HepG2 (cell line): ENCODE data around the gene WDR37. TPM values are rescaled to one million over a fixed set of nuclear protein-coding genes. Genes with fewer than 3 reads are reported as not detected.
A peak's percentile ranks its signal among the peaks of the same experiment; 100 is the strongest.

Source experiments
- ATAC-seq: fragments of 200-7000 bp; cut with Tn5 transposase; 3 replicates; pipeline ENCODE4 v1.9.1; 2020; ENCODE audit warnings: mild to moderate bottlenecking, moderate library complexity
- BruUV-seq: library from RNA; stranded (reverse); fragments of 400-500 nt; replicated peaks from 2 replicates; lab custom pipeline; 2021; lab: Mats Ljungman, UMichigan
- CTCF ChIA-PET: fragments of 300-600 bp; formaldehyde crosslinking; extraction: SDS; loops from one replicate; lab custom pipeline; 2021; ENCODE audit warnings: low total read pairs, inconsistent platforms, low intra/inter-chr PET ratio; lab: Yijun Ruan, JAX
- POLR2A ChIA-PET: fragments of 350-600 bp; sonication (Branson Sonifier 250); formaldehyde crosslinking; loops from one replicate; lab custom pipeline; 2020; ENCODE audit warnings: antibody characterized with exemption, inconsistent platforms; lab: Yijun Ruan, JAX
- DNase-seq: peaks from one replicate; pipeline ENCODE4 v3.0.0-alpha.2; 2015; ENCODE audit warnings: low spot score
- FAIRE-seq: peaks from 3 replicates; lab custom pipeline; 2011; peaks lifted over from hg19 to GRCh38; lab: Jason Lieb, UNC
- H2AFZ ChIP-seq: one replicate; pipeline ENCODE4 v1.6.1; 2011; ENCODE audit warnings: low read length, inconsistent platforms
- H3K27ac ChIP-seq: fragments of 300-600 bp; 3 replicates; pipeline ENCODE4 v1.8.0; 2011; ENCODE audit warnings: mixed run types, mild to moderate bottlenecking, mixed read lengths, low read length, inconsistent platforms; ENCODE audit not compliant: insufficient read depth; ENCODE audit errors: extremely low read length
- H3K27me3 ChIP-seq, 2 experiments: fragments of 200-600 bp in 1 of 2; 2 replicates in 1 of 2; 3 replicates in 1 of 2; pipeline versions ENCODE4 v1.6.0 to v1.8.0; 2011; ENCODE audit warnings: low read length in 2 of 2, mild to moderate bottlenecking in 2 of 2, moderate library complexity in 2 of 2, inconsistent platforms in 1 of 2; ENCODE audit not compliant: insufficient read depth in 2 of 2, control insufficient read depth in 1 of 2
- H3K36me3 ChIP-seq, 2 experiments: fragments of 200-600 bp in 1 of 2; replicated peaks in 1 of 2; 2 replicates in 1 of 2; 3 replicates in 1 of 2; pipeline versions ENCODE4 v1.5.1 to v1.8.0; 2011; ENCODE audit warnings: low read length in 2 of 2, inconsistent platforms in 1 of 2; ENCODE audit not compliant: insufficient read depth in 2 of 2, control insufficient read depth in 1 of 2
- H3K4me1 ChIP-seq: 2 replicates; pipeline ENCODE4 v1.5.1; 2012; ENCODE audit warnings: low read length, inconsistent platforms; ENCODE audit not compliant: insufficient read depth
- H3K4me2 ChIP-seq: 2 replicates; pipeline ENCODE4 v1.6.0; 2011; ENCODE audit warnings: low read depth, low read length, inconsistent platforms
- H3K4me3 ChIP-seq, 3 experiments: fragments of 200-600 bp in 1 of 3; sonication (generic), shearing (Covaris generic) in 1 of 3; replicated peaks in 1 of 3; 2 replicates each; pipeline ENCODE4 v1.5.1; 2011 to 2016; ENCODE audit warnings: low read length in 3 of 3, inconsistent platforms in 2 of 3, low read depth in 2 of 3, mild to moderate bottlenecking in 2 of 3, control low read depth in 1 of 3, mixed read lengths in 1 of 3; ENCODE audit not compliant: insufficient read depth in 1 of 3
- H3K79me2 ChIP-seq: one replicate; pipeline ENCODE4 v1.6.1; 2011; ENCODE audit warnings: low read length, inconsistent platforms; ENCODE audit not compliant: insufficient read depth
- H3K9ac ChIP-seq: 2 replicates; pipeline ENCODE4 v1.6.0; 2011; ENCODE audit warnings: mild to moderate bottlenecking, low read depth, low read length, inconsistent platforms; ENCODE audit not compliant: insufficient read depth
- H3K9me3 ChIP-seq: 2 replicates; pipeline ENCODE4 v1.5.1; 2012; ENCODE audit warnings: mild to moderate bottlenecking, low read length
- H4K20me1 ChIP-seq: 2 replicates; pipeline ENCODE4 v1.6.0; 2011; ENCODE audit warnings: inconsistent platforms, mild to moderate bottlenecking, low read length, moderate library complexity; ENCODE audit not compliant: insufficient read depth
- CHD4 ChIP-seq: fragments of 200-600 bp; sonication (generic); IDR thresholded peaks from 2 replicates; pipeline ENCODE4 v1.7.0; 2017; ENCODE audit warnings: mild to moderate bottlenecking, low read length, borderline replicate concordance
- GABPB1 ChIP-seq: IDR thresholded peaks from 2 replicates; pipeline ENCODE4 v1.6.1; 2016; ENCODE audit warnings: mild to moderate bottlenecking, missing genetic modification reagents, moderate library complexity, missing compliant biosample characterization
- HIVEP1 ChIP-seq: sonication (generic); formaldehyde crosslinking; IDR thresholded peaks from 2 replicates; pipeline ENCODE4 v1.4.0; 2020; ENCODE audit warnings: mild to moderate bottlenecking, missing genetic modification reagents
- HMGXB3 ChIP-seq: sonication (generic); formaldehyde crosslinking; IDR thresholded peaks from 2 replicates; pipeline ENCODE4 v1.4.0; 2020; ENCODE audit warnings: missing genetic modification reagents, borderline replicate concordance
- NR0B2 ChIP-seq: sonication (generic); formaldehyde crosslinking; IDR thresholded peaks from 2 replicates; pipeline ENCODE4 v1.4.0; 2020; ENCODE audit warnings: mild to moderate bottlenecking, missing genetic modification reagents
- NR3C1 ChIP-seq: sonication (generic); formaldehyde crosslinking; IDR thresholded peaks from 2 replicates; pipeline ENCODE4 v1.4.0; 2020; ENCODE audit warnings: missing genetic modification reagents
- TCF12 ChIP-seq, 2 experiments: fragments of 450-650 bp in 1 of 2; sonication (generic) in 1 of 2; formaldehyde crosslinking in 1 of 2; IDR thresholded peaks; 2 replicates each; pipeline versions ENCODE4 v1.6.1 to v1.8.0; 2017 to 2022; ENCODE audit warnings: antibody characterized with exemption in 1 of 2, mild to moderate bottlenecking in 1 of 2, missing genetic modification reagents in 1 of 2, moderate library complexity in 1 of 2
- TFDP2 ChIP-seq: sonication (generic); formaldehyde crosslinking; IDR thresholded peaks from 2 replicates; pipeline ENCODE4 v1.4.0; 2020; ENCODE audit warnings: missing genetic modification reagents
- ZBTB26 ChIP-seq: IDR thresholded peaks from 2 replicates; pipeline ENCODE4 v1.6.1; 2016; ENCODE audit warnings: missing compliant biosample characterization, missing genetic modification reagents, borderline replicate concordance
- ZFP82 ChIP-seq: sonication (generic); formaldehyde crosslinking; IDR thresholded peaks from 2 replicates; pipeline ENCODE4 v1.5.1; 2020; ENCODE audit warnings: mild to moderate bottlenecking, missing genetic modification reagents, borderline replicate concordance
- ZFP90 ChIP-seq: sonication (generic); formaldehyde crosslinking; IDR thresholded peaks from 2 replicates; pipeline ENCODE4 v1.8.0; 2022; ENCODE audit warnings: missing genetic modification reagents, mild to moderate bottlenecking, inconsistent platforms, borderline replicate concordance
- ZNF124 ChIP-seq: sonication (generic); formaldehyde crosslinking; IDR thresholded peaks from 2 replicates; pipeline ENCODE4 v1.4.0; 2020; ENCODE audit warnings: missing genetic modification reagents
- ZNF33A ChIP-seq: sonication (generic); formaldehyde crosslinking; IDR thresholded peaks from 2 replicates; pipeline ENCODE4 v1.5.1; 2020; ENCODE audit warnings: missing genetic modification reagents, mild to moderate bottlenecking, moderate library complexity, borderline replicate concordance
- ZNF44 ChIP-seq: sonication (generic); formaldehyde crosslinking; IDR thresholded peaks from 2 replicates; pipeline ENCODE4 v1.5.1; 2020; ENCODE audit warnings: mild to moderate bottlenecking, missing genetic modification reagents
- ZNF564 ChIP-seq: sonication (generic); formaldehyde crosslinking; IDR thresholded peaks from 2 replicates; pipeline ENCODE4 v1.8.1; 2023; ENCODE audit warnings: mild to moderate bottlenecking, missing genetic modification reagents
- ZNF747 ChIP-seq: sonication (generic); formaldehyde crosslinking; IDR thresholded peaks from 2 replicates; pipeline ENCODE4 v1.8.1; 2023; ENCODE audit warnings: missing genetic modification reagents, mild to moderate bottlenecking, borderline replicate concordance
- ZNF841 ChIP-seq: sonication (generic); formaldehyde crosslinking; IDR thresholded peaks from 2 replicates; pipeline ENCODE4 v1.8.1; 2023; ENCODE audit warnings: missing genetic modification reagents, borderline replicate concordance
- WGBS: methylation state at CpG from one replicate; pipeline ENCODE4 v1.1.6; 2017; ENCODE audit warnings: low lambda C conversion rate; 5-methylcytosine and 5-hydroxymethylcytosine counted together
- in situ Hi-C: cut with HindIII; loops from 2 replicates; pipeline ENCODE4 v1.10.0; 2017; ENCODE audit warnings: low pct_unique_long_range_greater_than_20kb; ENCODE audit not compliant: extremely low pct_ligation_motif_present
- intact Hi-C: fragments of 100-400 bp; cut with micrococcal nuclease; formaldehyde crosslinking; loops from one replicate; pipeline ENCODE4 v1.10.0; 2022; ENCODE audit not compliant: unreplicated experiment
- polyA plus RNA-seq, 8 experiments: library from polyadenylated mRNA; depleted of rRNA in 3 of 8; stranded (reverse) in 7 of 8; unstranded in 1 of 8; fragments of >200 nt; fragmentation: Illumina TruSeq in 4 of 8; extraction: Trizol in 4 of 8; gene quantifications; 2 replicates each; pipeline versions ENCODE4 v1.2.1 to v1.2.3, GENCODE V29; 2011 to 2016; ENCODE audit warnings: low read depth in 4 of 8, missing spikeins in 1 of 8, mixed read lengths in 1 of 8; ENCODE audit not compliant: insufficient read depth in 1 of 8
- total RNA-seq, 5 experiments: library from RNA; depleted of rRNA; stranded (reverse); fragments of >200 nt; fragmentation: Illumina TruSeq; extraction: Trizol; gene quantifications; 2 replicates each; pipeline ENCODE4 v1.2.3, GENCODE V29; 2016; ENCODE audit warnings: low read depth in 1 of 5

Gene WDR37
- total and polyA plus RNA-seq, 2 of the 13 experiments (the other 11 are each of a cell fraction or from before 2014, with no cell fraction given) = 5.9 to 7.5 TPM

- H3K9ac ChIP-seq = no peak overlapping the region
- 0 out of 2 replicates have a peak, but pooled peaks cover 11% of the 10 kb centered on the region for H4K20me1 ChIP-seq
- ATAC-seq = peak; percentile 55
- in situ Hi-C loops = no loop called here
- no peak overlapping the region for H3K4me3 ChIP-seq
- no peak overlapping the region for H3K4me2 ChIP-seq
- TF ChIP-seq ZNF44 (CRISPR knock-in tag) (no peak), GABPB1 (CRISPR knock-in tag) (no peak), NR0B2 (CRISPR knock-in tag) (no peak), ZNF33A (CRISPR knock-in tag) (no peak), ZBTB26 (CRISPR knock-in tag) (no peak), HIVEP1 (CRISPR knock-in tag) (no peak), ZNF124 (CRISPR knock-in tag) (no peak), ZNF564 (CRISPR knock-in tag) (no peak), HMGXB3 (no peak), TCF12 (IDR thresholded peaks at IDR 0.05) (no peak), TCF12 (CRISPR knock-in tag; IDR thresholded peaks at IDR 0.05) (no peak), CHD4 (no peak), ZNF841 (CRISPR knock-in tag) (no peak), NR3C1 (no peak), ZFP90 (CRISPR knock-in tag) (no peak), ZNF747 (no peak), ZFP82 (CRISPR knock-in tag) (no peak), TFDP2 (CRISPR knock-in tag) (no peak)
- TF ChIP-seq, all 625 proteins: peak for 0
- no peaks in the 10 kb centered on the region for H3K79me2 ChIP-seq
- FAIRE-seq (no peak), DNase-seq (no peak)
- H3K4me1 ChIP-seq = no peaks in the 10 kb centered on the region
- no peaks in the 10 kb centered on the region for H3K27me3 ChIP-seq
- BruUV-seq = no TSS peak
- peaks cover 4 to 11% of the 10 kb centered on the region in 2 experiments; a peak in 3 of 5 replicates for H3K36me3 ChIP-seq
- no peaks in the 10 kb centered on the region for H3K9me3 ChIP-seq
- H2AFZ ChIP-seq = no peak overlapping the region
- CTCF ChIA-PET = no interaction called here
- intact Hi-C loops = no loop called here
- POLR2A ChIA-PET = no interaction called here
- no peak overlapping the region for H3K27ac ChIP-seq
- 77% methylated on average over 14 of the region's 14 CpGs for WGBS
Measured at GRCh38 chr10:1036341-1036791, 19.8 kb upstream of the WDR37 start.
